SU-DHL-6 (cell line): Measurements from ENCODE around the gene PDE12.

Experiments
- H2AFZ ChIP-seq: fragments of 200-600 bp; sonication (generic); 2 replicates; pipeline ENCODE4 v1.6.1; 2014; ENCODE audit warnings: low read depth, mild to moderate bottlenecking, moderate library complexity, mixed read lengths, antibody characterized with exemption, low read length; ENCODE audit not compliant: severe bottlenecking
- H3F3A ChIP-seq: fragments of 200-600 bp; shearing (Covaris generic); 2 replicates; pipeline ENCODE4 v1.6.0; 2016; ENCODE audit warnings: antibody characterized with exemption, mild to moderate bottlenecking; ENCODE audit not compliant: insufficient read depth
- H3K27ac ChIP-seq: fragments of 200-600 bp; sonication (generic); 2 replicates; pipeline ENCODE4 v1.5.1; 2016; ENCODE audit warnings: low read depth, mild to moderate bottlenecking, low read length, moderate library complexity, mixed read lengths
- H3K27me3 ChIP-seq: fragments of 200-600 bp; sonication (generic), shearing (Covaris generic); 2 replicates; pipeline ENCODE4 v1.6.0; 2014; ENCODE audit warnings: mild to moderate bottlenecking, low read length
- H3K36me3 ChIP-seq: fragments of 200-600 bp; sonication (generic); 2 replicates; pipeline ENCODE4 v1.6.1; 2014; ENCODE audit warnings: mild to moderate bottlenecking, low read length, mixed read lengths
- H3K4me2 ChIP-seq: fragments of 300-600, 200-600 bp; shearing (Covaris generic), sonication (generic); 2 replicates; pipeline ENCODE4 v1.6.0; 2014; ENCODE audit warnings: low read length, low read depth, mild to moderate bottlenecking; ENCODE audit not compliant: poor library complexity, severe bottlenecking
- H3K4me3 ChIP-seq: fragments of 200-600 bp; sonication (generic); 2 replicates; pipeline ENCODE4 v1.5.1; 2014; ENCODE audit warnings: antibody characterized with exemption, low read length, mild to moderate bottlenecking, mixed read lengths; ENCODE audit not compliant: insufficient read depth, poor library complexity, severe bottlenecking
- H3K79me2 ChIP-seq: fragments of 200-600 bp; sonication (generic); 2 replicates; pipeline ENCODE4 v1.6.1; 2014; ENCODE audit warnings: mild to moderate bottlenecking, low read length, moderate library complexity; ENCODE audit not compliant: insufficient read depth
- H3K9ac ChIP-seq: fragments of 200-600 bp; sonication (generic); 2 replicates; pipeline ENCODE4 v1.7.0; 2014; ENCODE audit warnings: mild to moderate bottlenecking, low read length
- H3K9me2 ChIP-seq: fragments of 200-600 bp; sonication (generic); replicated peaks from 2 replicates; pipeline ENCODE4 v1.6.1; 2014; ENCODE audit warnings: low read length; ENCODE audit not compliant: insufficient read depth
- H3K9me3 ChIP-seq: fragments of 200-600 bp; sonication (generic); 2 replicates; pipeline ENCODE4 v1.6.1; 2014; ENCODE audit warnings: low read length, mixed read lengths; ENCODE audit not compliant: insufficient read depth
- H4K20me1 ChIP-seq: fragments of 200-600 bp; sonication (generic); 2 replicates; pipeline ENCODE4 v1.6.1; 2014; ENCODE audit warnings: low read depth, mild to moderate bottlenecking, antibody characterized with exemption, low read length, moderate library complexity, mixed read lengths
- EZH2phosphoT487 ChIP-seq: fragments of 200-600 bp; sonication (generic), shearing (Covaris generic); conservative IDR thresholded peaks from 2 replicates; pipeline ENCODE4 v1.6.1; 2018; ENCODE audit warnings: mild to moderate bottlenecking, antibody characterized with exemption, low read length, moderate library complexity, mixed read lengths
- TF ChIP-seq, protein P1 (sequence below): fragments of 200-600 bp; sonication (generic); IDR thresholded peaks from one replicate; pipeline ENCODE4 v1.5.1; 2017; ENCODE audit warnings: antibody characterized with exemption, mild to moderate bottlenecking, low read length, moderate library complexity; ENCODE audit not compliant: insufficient read depth, poor library complexity, severe bottlenecking

Gene PDE12

DNA sequence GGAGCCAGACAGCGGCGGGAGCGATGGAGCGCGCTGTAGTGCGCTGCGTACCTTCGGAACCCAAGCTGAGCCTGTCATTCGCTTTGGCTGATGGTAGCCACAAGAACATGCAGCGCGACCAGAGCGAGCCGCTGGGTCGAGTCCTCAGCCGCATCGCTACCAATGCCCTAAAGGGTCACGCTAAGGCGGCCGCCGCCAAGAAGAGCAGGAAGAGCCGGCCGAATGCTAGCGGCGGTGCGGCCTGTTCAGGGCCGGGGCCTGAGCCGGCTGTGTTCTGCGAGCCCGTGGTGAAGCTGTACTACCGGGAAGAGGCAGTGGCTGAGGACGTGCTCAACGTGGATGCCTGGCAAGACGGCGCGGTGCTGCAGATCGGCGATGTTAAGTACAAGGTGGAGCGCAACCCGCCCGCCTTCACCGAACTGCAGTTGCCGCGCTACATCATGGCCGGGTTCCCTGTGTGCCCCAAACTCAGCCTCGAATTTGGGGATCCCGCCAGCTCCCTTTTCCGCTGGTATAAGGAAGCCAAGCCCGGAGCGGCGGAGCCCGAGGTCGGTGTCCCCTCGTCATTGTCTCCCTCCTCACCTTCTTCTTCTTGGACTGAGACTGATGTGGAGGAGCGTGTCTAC is 498 bp downstream of the PDE12 start:
- Histone ChIP-seq H3K4me3 (peak overlapping the region; percentile 81), H3K9me3 (no peaks in the 10 kb centered on the region), H3K27me3 (no peaks in the 10 kb centered on the region), H3K9ac (peak overlapping the region; percentile 84), H3K27ac (peak overlapping the region; percentile 83), H3K79me2 (peaks cover 51% of the 10 kb centered on the region), H3K36me3 (peaks cover 18% of the 10 kb centered on the region), H2AFZ (peak overlapping the region; percentile 80), H3K9me2 (no peaks in the 10 kb centered on the region), H3K4me2 (peak overlapping the region; percentile 89), H4K20me1 (peaks cover 10% of the 10 kb centered on the region), H3F3A (peaks cover 6% of the 10 kb centered on the region; the same call in 1 of the 2 replicates)
- no peak for TF ChIP-seq EZH2phosphoT487
- TF ChIP-seq, protein P1, sequence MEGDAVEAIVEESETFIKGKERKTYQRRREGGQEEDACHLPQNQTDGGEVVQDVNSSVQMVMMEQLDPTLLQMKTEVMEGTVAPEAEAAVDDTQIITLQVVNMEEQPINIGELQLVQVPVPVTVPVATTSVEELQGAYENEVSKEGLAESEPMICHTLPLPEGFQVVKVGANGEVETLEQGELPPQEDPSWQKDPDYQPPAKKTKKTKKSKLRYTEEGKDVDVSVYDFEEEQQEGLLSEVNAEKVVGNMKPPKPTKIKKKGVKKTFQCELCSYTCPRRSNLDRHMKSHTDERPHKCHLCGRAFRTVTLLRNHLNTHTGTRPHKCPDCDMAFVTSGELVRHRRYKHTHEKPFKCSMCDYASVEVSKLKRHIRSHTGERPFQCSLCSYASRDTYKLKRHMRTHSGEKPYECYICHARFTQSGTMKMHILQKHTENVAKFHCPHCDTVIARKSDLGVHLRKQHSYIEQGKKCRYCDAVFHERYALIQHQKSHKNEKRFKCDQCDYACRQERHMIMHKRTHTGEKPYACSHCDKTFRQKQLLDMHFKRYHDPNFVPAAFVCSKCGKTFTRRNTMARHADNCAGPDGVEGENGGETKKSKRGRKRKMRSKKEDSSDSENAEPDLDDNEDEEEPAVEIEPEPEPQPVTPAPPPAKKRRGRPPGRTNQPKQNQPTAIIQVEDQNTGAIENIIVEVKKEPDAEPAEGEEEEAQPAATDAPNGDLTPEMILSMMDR, result no peak

DNA sequence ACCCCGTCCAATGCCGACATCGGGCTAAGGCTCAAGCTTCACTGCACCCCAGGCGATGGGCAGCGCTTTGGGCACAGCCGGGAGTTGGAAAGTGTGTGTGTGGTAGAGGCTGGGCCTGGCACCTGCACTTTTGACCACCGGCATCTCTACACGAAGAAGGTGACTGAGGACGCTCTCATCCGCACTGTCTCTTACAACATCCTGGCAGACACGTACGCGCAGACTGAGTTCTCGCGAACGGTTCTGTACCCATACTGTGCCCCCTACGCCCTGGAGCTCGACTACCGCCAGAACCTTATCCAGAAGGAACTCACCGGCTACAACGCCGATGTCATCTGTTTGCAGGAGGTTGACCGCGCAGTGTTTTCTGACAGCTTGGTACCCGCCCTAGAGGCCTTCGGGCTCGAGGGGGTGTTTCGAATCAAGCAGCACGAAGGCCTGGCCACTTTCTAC is 1.0 kb downstream of the PDE12 start:
- peaks cover 56% of the 10 kb centered on the region for H3K79me2 ChIP-seq
- no peak overlapping the region for H2AFZ ChIP-seq
- peak overlapping the region; percentile 84 for H3K9ac ChIP-seq

DNA sequence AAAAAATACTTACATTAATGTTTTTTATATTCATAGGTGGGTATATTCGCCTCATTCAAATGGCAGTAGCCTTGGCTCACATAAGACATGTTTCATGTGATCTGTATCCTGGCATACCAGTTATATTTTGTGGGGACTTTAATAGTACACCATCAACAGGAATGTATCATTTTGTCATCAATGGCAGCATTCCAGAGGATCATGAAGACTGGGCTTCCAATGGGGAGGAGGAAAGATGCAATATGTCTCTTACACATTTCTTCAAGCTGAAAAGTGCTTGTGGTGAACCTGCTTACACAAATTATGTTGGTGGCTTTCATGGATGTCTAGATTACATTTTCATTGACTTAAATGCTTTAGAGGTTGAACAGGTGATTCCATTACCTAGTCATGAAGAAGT is 3.5 kb downstream of the PDE12 start:
- H3K9me3 ChIP-seq, result no peaks in the 10 kb centered on the region
- H3F3A ChIP-seq, result peaks cover 20% of the 10 kb centered on the region
- peak overlapping the region; percentile 3 for H3K4me3 ChIP-seq
- no peaks in the 10 kb centered on the region for H3K9me2 ChIP-seq
- H3K36me3 ChIP-seq, result peaks cover 36% of the 10 kb centered on the region
- peaks cover 15% of the 10 kb centered on the region for H4K20me1 ChIP-seq
- H3K79me2 ChIP-seq, result peaks cover 76% of the 10 kb centered on the region
- no peak overlapping the region for H2AFZ ChIP-seq
- H3K9ac ChIP-seq, result no peak overlapping the region
- no peaks in the 10 kb centered on the region for H3K27me3 ChIP-seq
- H3K4me2 ChIP-seq, result peak overlapping the region; percentile 89
- no peak overlapping the region for H3K27ac ChIP-seq
- no peak for TF ChIP-seq EZH2phosphoT487
- TF ChIP-seq, protein P1, result no peak

More for the DNA sequence above, 1.0 kb downstream of the PDE12 start:
- no peaks in the 10 kb centered on the region for H3K9me3 ChIP-seq
- no peak for TF ChIP-seq EZH2phosphoT487
- TF ChIP-seq, protein P1, result no peak
- H3K27ac ChIP-seq, result peak overlapping the region; percentile 83
- H3K27me3 ChIP-seq, result no peaks in the 10 kb centered on the region
- peaks cover 11% of the 10 kb centered on the region for H3F3A ChIP-seq
- peak overlapping the region; percentile 81 for H3K4me3 ChIP-seq
- peaks cover 15% of the 10 kb centered on the region for H4K20me1 ChIP-seq
- H3K36me3 ChIP-seq, result peaks cover 23% of the 10 kb centered on the region
- H3K4me2 ChIP-seq, result peak overlapping the region; percentile 89
- no peaks in the 10 kb centered on the region for H3K9me2 ChIP-seq
